Measurements from ENCODE around the gene UBTD1.

GRCh38 chr10:97584060-97584797 is 85.5 kb downstream of the UBTD1 start, which contains the start of gene HOGA1:
- TF ChIP-seq EP300 (IDR thresholded peaks at IDR 0.05) = no peak
- TF ChIP-seq, protein P1, sequence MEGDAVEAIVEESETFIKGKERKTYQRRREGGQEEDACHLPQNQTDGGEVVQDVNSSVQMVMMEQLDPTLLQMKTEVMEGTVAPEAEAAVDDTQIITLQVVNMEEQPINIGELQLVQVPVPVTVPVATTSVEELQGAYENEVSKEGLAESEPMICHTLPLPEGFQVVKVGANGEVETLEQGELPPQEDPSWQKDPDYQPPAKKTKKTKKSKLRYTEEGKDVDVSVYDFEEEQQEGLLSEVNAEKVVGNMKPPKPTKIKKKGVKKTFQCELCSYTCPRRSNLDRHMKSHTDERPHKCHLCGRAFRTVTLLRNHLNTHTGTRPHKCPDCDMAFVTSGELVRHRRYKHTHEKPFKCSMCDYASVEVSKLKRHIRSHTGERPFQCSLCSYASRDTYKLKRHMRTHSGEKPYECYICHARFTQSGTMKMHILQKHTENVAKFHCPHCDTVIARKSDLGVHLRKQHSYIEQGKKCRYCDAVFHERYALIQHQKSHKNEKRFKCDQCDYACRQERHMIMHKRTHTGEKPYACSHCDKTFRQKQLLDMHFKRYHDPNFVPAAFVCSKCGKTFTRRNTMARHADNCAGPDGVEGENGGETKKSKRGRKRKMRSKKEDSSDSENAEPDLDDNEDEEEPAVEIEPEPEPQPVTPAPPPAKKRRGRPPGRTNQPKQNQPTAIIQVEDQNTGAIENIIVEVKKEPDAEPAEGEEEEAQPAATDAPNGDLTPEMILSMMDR (IDR thresholded peaks at IDR 0.05) = no peak
- no peak for TF ChIP-seq POLR2AphosphoS5 (IDR thresholded peaks at IDR 0.05)
